ENCODE measurements around the gene SPATA13.

Gene SPATA13

DNA sequence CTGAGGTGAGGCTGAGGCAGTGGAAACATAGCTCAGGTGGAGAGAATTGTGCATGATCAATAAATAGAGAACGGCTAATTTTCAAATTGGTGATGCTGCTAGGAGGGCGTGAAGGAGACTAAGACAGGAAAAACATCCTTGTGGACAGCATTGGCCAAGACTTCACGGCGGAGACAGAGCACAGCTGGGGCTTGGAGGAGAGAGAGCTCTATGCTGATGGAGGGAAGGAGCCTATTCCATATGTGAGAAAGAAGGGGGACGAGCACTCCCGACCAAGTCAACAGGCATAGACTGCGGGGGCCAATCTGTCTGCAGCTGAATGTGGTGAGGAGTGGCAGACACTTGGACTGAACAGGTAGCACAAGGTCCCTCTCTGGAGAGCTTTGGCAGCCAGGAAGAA, 14.8 kb upstream of the SPATA13 start:
- H2AFZ ChIP-seq (ENCODE audit: low read depth, low read length), result no peak overlapping the region
- no peaks in the 10 kb centered on the region for H3K9me3 ChIP-seq (ENCODE audit: insufficient read depth, low read length)
- peaks cover 8% of the 10 kb centered on the region; the same call in 1 of the 2 replicates for H3K4me1 ChIP-seq (ENCODE audit: low read length)
- H3K79me2 ChIP-seq (ENCODE audit: low read length), result no peaks in the 10 kb centered on the region
- no peak overlapping the region for H3K9ac ChIP-seq (ENCODE audit: low read length)
- no peak overlapping the region for H3K4me3 ChIP-seq (ENCODE audit: low read length)
- H3K4me2 ChIP-seq (ENCODE audit: low read length), result no peak overlapping the region
- H3K27ac ChIP-seq (ENCODE audit: low read length), result no peak overlapping the region
- TF ChIP-seq, protein P1, sequence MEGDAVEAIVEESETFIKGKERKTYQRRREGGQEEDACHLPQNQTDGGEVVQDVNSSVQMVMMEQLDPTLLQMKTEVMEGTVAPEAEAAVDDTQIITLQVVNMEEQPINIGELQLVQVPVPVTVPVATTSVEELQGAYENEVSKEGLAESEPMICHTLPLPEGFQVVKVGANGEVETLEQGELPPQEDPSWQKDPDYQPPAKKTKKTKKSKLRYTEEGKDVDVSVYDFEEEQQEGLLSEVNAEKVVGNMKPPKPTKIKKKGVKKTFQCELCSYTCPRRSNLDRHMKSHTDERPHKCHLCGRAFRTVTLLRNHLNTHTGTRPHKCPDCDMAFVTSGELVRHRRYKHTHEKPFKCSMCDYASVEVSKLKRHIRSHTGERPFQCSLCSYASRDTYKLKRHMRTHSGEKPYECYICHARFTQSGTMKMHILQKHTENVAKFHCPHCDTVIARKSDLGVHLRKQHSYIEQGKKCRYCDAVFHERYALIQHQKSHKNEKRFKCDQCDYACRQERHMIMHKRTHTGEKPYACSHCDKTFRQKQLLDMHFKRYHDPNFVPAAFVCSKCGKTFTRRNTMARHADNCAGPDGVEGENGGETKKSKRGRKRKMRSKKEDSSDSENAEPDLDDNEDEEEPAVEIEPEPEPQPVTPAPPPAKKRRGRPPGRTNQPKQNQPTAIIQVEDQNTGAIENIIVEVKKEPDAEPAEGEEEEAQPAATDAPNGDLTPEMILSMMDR (IDR thresholded peaks at IDR 0.05; ENCODE audit: low read depth, low read length), result no peak
- TF ChIP-seq EZH2phosphoT487 (IDR thresholded peaks at IDR 0.05; ENCODE audit: low read depth), result no peak
- no peaks in the 10 kb centered on the region for H3K36me3 ChIP-seq (replicated peaks; ENCODE audit: low read depth, low read length)
- no peaks in the 10 kb centered on the region for H4K20me1 ChIP-seq (ENCODE audit: insufficient read depth, low read length)
- peaks cover 36% of the 10 kb centered on the region for H3K27me3 ChIP-seq (ENCODE audit: low read depth, low read length)

DNA sequence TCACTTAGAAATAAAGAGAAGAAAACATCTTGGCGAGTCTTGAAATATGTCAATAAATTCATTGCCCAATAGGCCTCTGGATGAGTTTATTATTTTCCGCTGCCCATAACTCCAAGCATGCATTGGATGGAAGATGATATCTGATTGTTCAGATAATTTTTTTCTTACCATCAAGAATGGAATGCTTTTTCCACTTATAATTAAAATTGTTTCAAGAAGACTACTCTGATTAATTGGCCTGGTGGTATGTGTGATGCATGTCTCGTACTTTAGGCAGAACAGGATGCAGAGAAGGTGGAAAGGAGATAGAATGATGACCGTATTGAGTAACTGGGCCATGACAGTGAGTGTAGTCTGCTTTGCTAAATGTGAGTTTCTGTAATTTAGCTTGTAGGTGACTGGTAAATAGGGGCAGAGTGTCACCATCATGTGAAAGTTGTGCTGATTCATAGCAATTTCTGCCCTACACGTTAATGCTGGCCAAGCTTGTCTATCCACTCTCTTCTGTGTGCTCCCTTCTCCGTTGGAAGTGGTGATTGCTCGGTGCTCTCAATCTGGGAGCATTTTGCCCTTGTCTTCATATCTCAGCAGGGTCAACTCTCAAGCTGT, 13.5 kb upstream of the SPATA13 start:
- TF ChIP-seq, protein P1 (IDR thresholded peaks at IDR 0.05; ENCODE audit: low read depth, low read length), result no peak
- no peak for TF ChIP-seq EZH2phosphoT487 (IDR thresholded peaks at IDR 0.05; ENCODE audit: low read depth)
- Histone ChIP-seq H3K4me1 (ENCODE audit: low read length) (peaks cover 8% of the 10 kb centered on the region; the same call in 1 of the 2 replicates), H3K4me2 (ENCODE audit: low read length) (no peak overlapping the region), H2AFZ (ENCODE audit: low read depth, low read length) (no peak overlapping the region), H3K9me3 (ENCODE audit: insufficient read depth, low read length) (no peaks in the 10 kb centered on the region), H4K20me1 (ENCODE audit: insufficient read depth, low read length) (no peaks in the 10 kb centered on the region), H3K9ac (ENCODE audit: low read length) (no peak overlapping the region), H3K27me3 (ENCODE audit: low read depth, low read length) (peaks cover 36% of the 10 kb centered on the region), H3K4me3 (ENCODE audit: low read length) (no peak overlapping the region), H3K79me2 (ENCODE audit: low read length) (no peaks in the 10 kb centered on the region), H3K36me3 (replicated peaks; ENCODE audit: low read depth, low read length) (no peaks in the 10 kb centered on the region), H3K27ac (ENCODE audit: low read length) (no peak overlapping the region)

DNA sequence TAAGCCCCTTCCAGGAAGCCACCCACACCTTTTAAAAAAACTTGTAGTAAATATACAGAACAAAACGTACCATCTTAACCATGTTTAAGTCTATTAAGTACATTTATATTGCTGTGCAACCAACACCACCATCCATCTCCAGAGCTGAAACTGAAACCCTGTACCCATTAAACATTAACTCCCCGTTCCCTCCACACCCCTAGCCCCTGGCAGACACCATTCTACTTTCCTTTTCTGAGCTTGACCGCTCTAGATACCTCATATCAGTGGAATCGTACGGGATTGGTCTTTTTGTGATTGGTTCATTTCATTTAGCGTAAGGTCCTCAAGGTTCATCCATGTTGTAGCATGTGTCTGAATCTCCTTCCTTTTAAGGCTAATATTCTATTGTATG, 13.0 kb upstream of the SPATA13 start:
- no peak overlapping the region for H3K27ac ChIP-seq (ENCODE audit: low read length)
- no peaks in the 10 kb centered on the region for H3K79me2 ChIP-seq (ENCODE audit: low read length)
- TF ChIP-seq EZH2phosphoT487 (IDR thresholded peaks at IDR 0.05; ENCODE audit: low read depth), result no peak
- TF ChIP-seq, protein P1 (IDR thresholded peaks at IDR 0.05; ENCODE audit: low read depth, low read length), result no peak
- H3K4me3 ChIP-seq (ENCODE audit: low read length), result no peak overlapping the region
- no peak overlapping the region for H3K4me2 ChIP-seq (ENCODE audit: low read length)
- H3K9ac ChIP-seq (ENCODE audit: low read length), result no peak overlapping the region
- peaks cover 34% of the 10 kb centered on the region for H3K27me3 ChIP-seq (ENCODE audit: low read depth, low read length)
- no peaks in the 10 kb centered on the region for H3K9me3 ChIP-seq (ENCODE audit: insufficient read depth, low read length)
- H3K4me1 ChIP-seq (ENCODE audit: low read length), result peaks cover 8% of the 10 kb centered on the region; the same call in 1 of the 2 replicates
- no peaks in the 10 kb centered on the region for H3K36me3 ChIP-seq (replicated peaks; ENCODE audit: low read depth, low read length)
- no peak overlapping the region for H2AFZ ChIP-seq (ENCODE audit: low read depth, low read length)
- H4K20me1 ChIP-seq (ENCODE audit: insufficient read depth, low read length), result no peaks in the 10 kb centered on the region

DNA sequence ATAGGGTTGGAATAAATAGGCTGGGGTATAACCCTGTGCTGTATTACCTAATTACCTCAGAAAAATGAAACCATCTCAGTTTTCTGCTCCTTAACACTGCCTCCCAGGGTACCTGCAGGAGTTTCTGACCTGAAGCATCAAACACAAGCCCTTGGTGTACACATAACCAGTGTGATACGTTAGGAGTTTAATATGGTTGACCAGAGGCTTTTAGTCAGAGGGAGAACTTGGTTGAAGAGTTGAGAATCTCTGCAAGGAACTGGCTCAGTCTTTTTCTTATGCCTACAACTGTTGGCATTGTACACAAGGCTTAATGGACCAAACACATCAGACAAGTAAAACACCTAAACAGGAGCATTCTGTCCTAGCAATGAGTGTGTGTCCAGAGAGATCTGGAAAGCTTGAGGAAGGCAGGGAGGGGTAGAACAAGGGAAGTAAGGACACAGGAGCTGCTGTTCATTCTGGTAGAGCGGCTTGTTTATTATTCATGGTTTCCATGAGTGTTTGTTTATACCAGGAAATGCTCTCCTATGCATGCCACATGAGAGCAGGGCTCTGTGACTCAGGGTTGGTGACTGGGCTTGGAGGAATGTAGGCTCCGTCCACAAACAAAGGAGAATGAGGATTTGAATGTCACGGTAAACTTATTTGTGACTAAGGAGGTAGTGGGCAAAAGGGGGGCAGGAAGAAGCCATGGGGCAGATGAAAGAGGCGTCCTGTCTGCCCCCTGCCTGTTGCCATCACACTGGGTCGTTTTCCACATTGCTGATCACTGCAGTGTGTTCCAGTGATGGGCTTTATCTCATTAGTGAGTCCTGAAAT, 11.9 kb upstream of the SPATA13 start:
- Histone ChIP-seq H3K9ac (ENCODE audit: low read length) (no peak overlapping the region), H3K9me3 (ENCODE audit: insufficient read depth, low read length) (no peaks in the 10 kb centered on the region), H3K4me3 (ENCODE audit: low read length) (no peak overlapping the region), H3K4me2 (ENCODE audit: low read length) (no peak overlapping the region), H3K27me3 (ENCODE audit: low read depth, low read length) (peaks cover 24% of the 10 kb centered on the region), H3K4me1 (ENCODE audit: low read length) (peaks cover 6% of the 10 kb centered on the region; the same call in 1 of the 2 replicates), H3K36me3 (replicated peaks; ENCODE audit: low read depth, low read length) (no peaks in the 10 kb centered on the region), H2AFZ (ENCODE audit: low read depth, low read length) (no peak overlapping the region), H4K20me1 (ENCODE audit: insufficient read depth, low read length) (no peaks in the 10 kb centered on the region), H3K27ac (ENCODE audit: low read length) (no peak overlapping the region), H3K79me2 (ENCODE audit: low read length) (no peaks in the 10 kb centered on the region)
- TF ChIP-seq EZH2phosphoT487 (IDR thresholded peaks at IDR 0.05; ENCODE audit: low read depth), result no peak
- TF ChIP-seq, protein P1 (IDR thresholded peaks at IDR 0.05; ENCODE audit: low read depth, low read length), result no peak

Data from OCI-LY3 (cell line).